Activated B cell treated with CpG ODN at 0.5 μM for 24 hours (primary cell): Measurements from ENCODE around the gene SH3BP5. TPM values are rescaled to one million over a fixed set of nuclear protein-coding genes. Genes with fewer than 3 reads are reported as not detected.

ENCODE experiments used
- ATAC-seq: fragments of 200-7000 bp; cut with Tn5 transposase; one replicate; pipeline ENCODE4 v1.10.0; 2021; ENCODE audit warnings: low read depth, mild to moderate bottlenecking, moderate library complexity
- CTCF ChIA-PET: fragments of 350-600 bp; sonication (Branson Sonifier 250); formaldehyde crosslinking; loops from one replicate; lab custom pipeline; 2021; ENCODE audit warnings: antibody characterized with exemption; lab: Charles Lee
- POLR2A ChIA-PET: fragments of 350-600 bp; sonication (Branson Sonifier 250); formaldehyde crosslinking; loops from one replicate; lab custom pipeline; 2021; ENCODE audit warnings: antibody characterized with exemption; lab: Charles Lee
- DNase-seq: peaks from one replicate; pipeline ENCODE4 v3.0.0; 2022
- H3K27ac Mint-ChIP-seq: one replicate; pipeline ENCODE4 v1.8.0; 2020; ENCODE audit warnings: mixed read lengths
- H3K27me3 Mint-ChIP-seq: one replicate; pipeline ENCODE4 v1.8.0; 2021; ENCODE audit warnings: mixed read lengths
- H3K36me3 Mint-ChIP-seq: one replicate; pipeline ENCODE4 v1.8.0; 2021; ENCODE audit warnings: low read depth, mixed read lengths
- H3K4me1 Mint-ChIP-seq: one replicate; pipeline ENCODE4 v1.8.0; 2021; ENCODE audit warnings: mixed read lengths
- H3K4me3 Mint-ChIP-seq: one replicate; pipeline ENCODE4 v1.8.0; 2020; ENCODE audit warnings: mild to moderate bottlenecking, mixed read lengths
- H3K9me3 Mint-ChIP-seq: one replicate; pipeline ENCODE4 v1.8.0; 2020; ENCODE audit warnings: mixed read lengths
- CTCF ChIP-seq: fragments of 200-600 bp; IDR thresholded peaks from one replicate; pipeline ENCODE4 v1.8.0; 2022; ENCODE audit warnings: antibody characterized with exemption, mild to moderate bottlenecking
- intact Hi-C: fragments of 100-400 bp; cut with micrococcal nuclease; formaldehyde crosslinking; loops from one replicate; pipeline ENCODE4 v1.15.1; 2024
- total RNA-seq: library from RNA; stranded (reverse); gene quantifications from 2 replicates; pipeline ENCODE4 v1.2.3, GENCODE V29; 2022

The SH3BP5 gene
- total RNA-seq, 1 donor from 2014 or later, result 66.0 TPM

- H3K4me3 Mint-ChIP-seq, result no peak overlapping the region
- CTCF ChIA-PET, result no interaction called here
- no peak overlapping the region for H3K27ac Mint-ChIP-seq
Measured at GRCh38 chr3:15228147-15228546, 104.2 kb downstream of the SH3BP5 start.

GRCh38 chr3:15223685-15224572 is 108.5 kb downstream of the SH3BP5 start:
- Mint-ChIP-seq H3K27ac (no peak overlapping the region), H3K36me3 (peaks cover 55% of the 10 kb centered on the region)

More at GRCh38 chr3:15228147-15228546, 104.2 kb downstream of the SH3BP5 start:
- ATAC-seq, result no peak
- Mint-ChIP-seq H3K27me3 (no peaks in the 10 kb centered on the region), H3K4me1 (no peaks in the 10 kb centered on the region), H3K36me3 (peaks cover 53% of the 10 kb centered on the region), H3K9me3 (no peaks in the 10 kb centered on the region)
- intact Hi-C loops, result no loop called here
- POLR2A ChIA-PET, result no interaction called here
- no peak for TF ChIP-seq CTCF
- no peak for DNase-seq

GRCh38 chr3:15221574-15222217 is 110.7 kb downstream of the SH3BP5 start:
- no peak for DNase-seq
- Mint-ChIP-seq H3K36me3 (peaks cover 60% of the 10 kb centered on the region), H3K4me3 (no peak overlapping the region), H3K27me3 (no peaks in the 10 kb centered on the region), H3K9me3 (no peaks in the 10 kb centered on the region), H3K27ac (no peak overlapping the region), H3K4me1 (peaks cover 18% of the 10 kb centered on the region)
- ATAC-seq, result no peak
- no peak for TF ChIP-seq CTCF
- ChIA-PET POLR2A (interaction anchor here (1.2 kb wide), 1 partner anchor 16 kb away, joined by 3 read pairs; the partner anchor contains the start of gene CAPN7), CTCF (interaction anchor here (1.0 to 1.6 kb wide), 3 partner anchors 18 to 183 kb away, joined by 3 to 9 read pairs (median 4); no protein-coding TSS in a partner anchor)
- intact Hi-C loops, result loop anchor here (2.0 kb wide), 1 partner anchor 15 kb away; the partner anchor contains the start of gene CAPN7

More at GRCh38 chr3:15223685-15224572, 108.5 kb downstream of the SH3BP5 start:
- no peak for TF ChIP-seq CTCF
- POLR2A ChIA-PET, result no interaction called here
- intact Hi-C loops, result loop anchor here (2.0 kb wide), 1 partner anchor 17 kb away; the partner anchor contains the start of gene CAPN7
- no peak for DNase-seq
- H3K27me3 Mint-ChIP-seq, result no peaks in the 10 kb centered on the region
- H3K4me1 Mint-ChIP-seq, result no peaks in the 10 kb centered on the region
- H3K9me3 Mint-ChIP-seq, result no peaks in the 10 kb centered on the region
- ATAC-seq, result no peak
- H3K4me3 Mint-ChIP-seq, result no peak overlapping the region
- CTCF ChIA-PET, result interaction anchor here (0.7 kb wide), 1 partner anchor 22 kb away, joined by 4 read pairs; no protein-coding TSS in a partner anchor

- H3K27ac Mint-ChIP-seq, result no peak overlapping the region
- ChIA-PET POLR2A (interaction anchor here (1.2 kb wide), 1 partner anchor 15 kb away, joined by 3 read pairs; the partner anchor contains the start of gene CAPN7), CTCF (interaction anchor here (1.5 kb wide), 1 partner anchor 18 kb away, joined by 4 read pairs; no protein-coding TSS in a partner anchor)
- H3K27me3 Mint-ChIP-seq, result no peaks in the 10 kb centered on the region
- DNase-seq, result no peak
- ATAC-seq, result no peak
- peaks cover 22% of the 10 kb centered on the region for H3K4me1 Mint-ChIP-seq
- intact Hi-C loops, result no loop called here
- no peak overlapping the region for H3K4me3 Mint-ChIP-seq
- peaks cover 60% of the 10 kb centered on the region for H3K36me3 Mint-ChIP-seq
- H3K9me3 Mint-ChIP-seq, result no peaks in the 10 kb centered on the region
- TF ChIP-seq CTCF, result no peak
Measured at GRCh38 chr3:15220661-15221060, 111.7 kb downstream of the SH3BP5 start.
